Neural crest cell (in vitro differentiated cells): ENCODE data around the gene PTPRK. TPM values are rescaled to one million over a fixed set of nuclear protein-coding genes. Genes with fewer than 3 reads are reported as not detected.

ENCODE experiments used
- DNase-seq: peaks from one replicate; pipeline ENCODE4 v3.0.0; 2021; ENCODE audit warnings: low read depth, mixed read lengths, low spot score
- H3K27ac Mint-ChIP-seq: one replicate; pipeline ENCODE4 v1.8.0; 2021; ENCODE audit warnings: mild to moderate bottlenecking, mixed read lengths; ENCODE audit not compliant: unreplicated experiment
- H3K27me3 Mint-ChIP-seq: 2 replicates; pipeline ENCODE4 v1.8.0; 2021; ENCODE audit warnings: low read depth, mild to moderate bottlenecking, mixed read lengths
- H3K36me3 Mint-ChIP-seq: 2 replicates; pipeline ENCODE4 v1.8.0; 2021; ENCODE audit warnings: low read depth, mild to moderate bottlenecking, mixed read lengths
- H3K4me1 Mint-ChIP-seq: 2 replicates; pipeline ENCODE4 v1.8.0; 2021; ENCODE audit warnings: mixed read lengths
- H3K4me3 Mint-ChIP-seq: one replicate; pipeline ENCODE4 v1.8.0; 2021; ENCODE audit warnings: mild to moderate bottlenecking, mixed read lengths
- H3K9me3 Mint-ChIP-seq: 2 replicates; pipeline ENCODE4 v1.8.0; 2021; ENCODE audit warnings: mixed read lengths
- total RNA-seq: library from RNA; stranded (reverse); gene quantifications from 2 replicates; pipeline ENCODE4 v1.2.1, GENCODE V29; 2021
- TF ChIP-seq, protein P1 (sequence below): fragments of 200-600 bp; sonication (generic); conservative IDR thresholded peaks from 2 replicates; pipeline ENCODE4 v1.5.0; 2021; ENCODE audit warnings: antibody characterized with exemption, mild to moderate bottlenecking

Gene PTPRK
- total RNA-seq, 1 donor from 2014 or later: 30.8 TPM

DNA sequence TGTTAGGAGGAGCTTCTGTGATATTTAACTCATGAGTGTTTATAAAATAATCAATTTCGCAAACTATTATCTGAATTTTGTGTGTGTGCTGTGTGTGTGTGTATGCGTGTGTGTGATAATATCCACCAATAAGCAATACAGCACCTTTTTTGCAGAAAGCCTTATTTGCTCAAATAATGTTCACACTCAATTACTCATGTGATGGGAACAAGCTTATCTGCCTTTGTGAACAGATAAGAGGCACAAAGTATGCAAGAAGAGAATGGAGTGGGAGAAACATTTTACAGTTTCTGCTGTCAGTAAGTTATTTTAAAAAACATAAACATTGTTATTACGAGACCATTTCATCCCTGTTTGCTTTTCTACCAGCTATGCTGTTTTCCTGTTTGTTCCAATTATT, 36.7 kb upstream of the PTPRK start:
- H3K4me1 Mint-ChIP-seq: peaks cover 6% of the 10 kb centered on the region
- no peak overlapping the region for H3K4me3 Mint-ChIP-seq
- H3K27me3 Mint-ChIP-seq: no peaks in the 10 kb centered on the region
- no peak for DNase-seq
- H3K9me3 Mint-ChIP-seq: no peaks in the 10 kb centered on the region
- H3K36me3 Mint-ChIP-seq: no peaks in the 10 kb centered on the region
- no peak overlapping the region for H3K27ac Mint-ChIP-seq
- TF ChIP-seq, protein P1, sequence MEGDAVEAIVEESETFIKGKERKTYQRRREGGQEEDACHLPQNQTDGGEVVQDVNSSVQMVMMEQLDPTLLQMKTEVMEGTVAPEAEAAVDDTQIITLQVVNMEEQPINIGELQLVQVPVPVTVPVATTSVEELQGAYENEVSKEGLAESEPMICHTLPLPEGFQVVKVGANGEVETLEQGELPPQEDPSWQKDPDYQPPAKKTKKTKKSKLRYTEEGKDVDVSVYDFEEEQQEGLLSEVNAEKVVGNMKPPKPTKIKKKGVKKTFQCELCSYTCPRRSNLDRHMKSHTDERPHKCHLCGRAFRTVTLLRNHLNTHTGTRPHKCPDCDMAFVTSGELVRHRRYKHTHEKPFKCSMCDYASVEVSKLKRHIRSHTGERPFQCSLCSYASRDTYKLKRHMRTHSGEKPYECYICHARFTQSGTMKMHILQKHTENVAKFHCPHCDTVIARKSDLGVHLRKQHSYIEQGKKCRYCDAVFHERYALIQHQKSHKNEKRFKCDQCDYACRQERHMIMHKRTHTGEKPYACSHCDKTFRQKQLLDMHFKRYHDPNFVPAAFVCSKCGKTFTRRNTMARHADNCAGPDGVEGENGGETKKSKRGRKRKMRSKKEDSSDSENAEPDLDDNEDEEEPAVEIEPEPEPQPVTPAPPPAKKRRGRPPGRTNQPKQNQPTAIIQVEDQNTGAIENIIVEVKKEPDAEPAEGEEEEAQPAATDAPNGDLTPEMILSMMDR: no peak

DNA sequence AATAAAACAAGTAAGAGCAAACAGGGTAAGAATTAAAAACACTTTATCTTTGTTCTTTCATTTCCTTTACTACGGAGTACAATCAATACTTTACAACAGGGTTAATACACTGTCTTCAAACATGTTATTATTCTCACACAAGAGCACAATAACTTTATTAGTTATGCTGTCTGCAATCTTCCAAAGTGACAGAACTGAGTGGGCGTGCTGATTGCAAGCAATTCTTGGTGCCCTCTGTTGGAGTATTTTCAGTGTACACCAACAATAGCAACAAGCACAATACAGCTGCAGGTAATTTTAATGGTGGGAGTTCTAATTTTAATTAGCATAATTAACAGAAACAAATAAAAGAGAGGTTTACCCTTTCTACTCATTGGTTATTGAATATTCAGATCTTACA, 33.9 kb upstream of the PTPRK start:
- TF ChIP-seq, protein P1: peak; percentile 38
- no peaks in the 10 kb centered on the region for H3K36me3 Mint-ChIP-seq
- H3K27me3 Mint-ChIP-seq: no peaks in the 10 kb centered on the region
- H3K4me3 Mint-ChIP-seq: no peak overlapping the region
- H3K27ac Mint-ChIP-seq: no peak overlapping the region
- peaks cover 6% of the 10 kb centered on the region for H3K4me1 Mint-ChIP-seq
- no peaks in the 10 kb centered on the region for H3K9me3 Mint-ChIP-seq
- DNase-seq: no peak

- TF ChIP-seq, protein P1: no peak
These were observed 20.9 kb upstream of the PTPRK start for GRCh38 chr6:128541261-128541660.

GRCh38 chr6:128538763-128539162, 18.4 kb upstream of the PTPRK start:
- no peak for DNase-seq
- Mint-ChIP-seq H3K36me3 (no peaks in the 10 kb centered on the region), H3K9me3 (no peaks in the 10 kb centered on the region), H3K4me3 (no peak overlapping the region), H3K27me3 (no peaks in the 10 kb centered on the region), H3K27ac (no peak overlapping the region), H3K4me1 (no peaks in the 10 kb centered on the region)
- TF ChIP-seq, protein P1: no peak

More at GRCh38 chr6:128541261-128541660, 20.9 kb upstream of the PTPRK start:
- Mint-ChIP-seq H3K27me3 (no peaks in the 10 kb centered on the region), H3K27ac (no peak overlapping the region), H3K4me3 (no peak overlapping the region), H3K36me3 (no peaks in the 10 kb centered on the region), H3K9me3 (no peaks in the 10 kb centered on the region), H3K4me1 (no peaks in the 10 kb centered on the region)
- DNase-seq: no peak

DNA sequence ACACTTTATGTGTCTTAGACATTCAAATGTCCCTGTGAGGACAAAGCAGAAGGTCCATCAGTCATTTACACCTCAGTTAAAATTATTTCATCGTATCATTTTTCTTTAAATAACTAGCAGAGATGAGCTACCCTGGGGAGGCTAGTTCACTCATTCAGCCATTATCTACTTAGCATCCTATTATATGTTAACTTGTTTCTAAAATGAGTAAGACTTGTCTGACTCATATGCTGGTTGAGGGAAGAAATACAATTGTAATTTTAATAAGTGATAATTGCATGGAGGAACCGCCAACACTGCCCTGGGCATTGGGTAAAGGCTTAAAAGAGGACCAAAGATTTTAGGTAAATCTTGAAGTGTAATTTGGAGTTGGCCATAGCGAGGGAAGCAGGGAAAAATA, 12.4 kb upstream of the PTPRK start:
- Mint-ChIP-seq H3K9me3 (no peaks in the 10 kb centered on the region), H3K4me1 (no peaks in the 10 kb centered on the region), H3K4me3 (no peak overlapping the region), H3K27ac (no peak overlapping the region), H3K27me3 (no peaks in the 10 kb centered on the region), H3K36me3 (no peaks in the 10 kb centered on the region)
- TF ChIP-seq, protein P1: no peak
- no peak for DNase-seq

DNA sequence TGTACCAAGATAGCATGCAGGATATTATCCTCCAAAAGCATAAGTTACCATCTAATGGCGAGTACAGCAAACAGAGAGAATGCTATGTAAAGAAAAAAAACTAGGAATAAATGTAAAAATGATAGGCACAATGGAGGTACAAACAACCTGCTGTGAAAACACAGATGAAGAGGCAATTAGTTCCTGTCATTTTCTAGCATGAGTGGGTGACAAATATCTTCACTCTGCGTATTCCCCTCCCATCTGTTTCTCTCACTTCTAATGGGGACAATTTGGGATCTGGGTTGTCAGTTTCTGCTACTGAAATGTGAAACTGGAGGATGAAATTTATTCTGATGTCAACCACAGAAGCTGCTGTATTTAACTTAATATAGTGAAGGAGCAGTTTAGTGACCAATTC, 11.7 kb upstream of the PTPRK start:
- Mint-ChIP-seq H3K27me3 (no peaks in the 10 kb centered on the region), H3K4me1 (peaks cover 4% of the 10 kb centered on the region), H3K4me3 (no peak overlapping the region), H3K27ac (no peak overlapping the region), H3K9me3 (no peaks in the 10 kb centered on the region), H3K36me3 (no peaks in the 10 kb centered on the region)
- TF ChIP-seq, protein P1: no peak
- DNase-seq: no peak
